Activated CD4-positive, alpha-beta T cell treated with anti-CD3 and anti-CD28 coated beads, Interleukin-2, amount 10 ng/mL, durations not matched to agents 24 days and 14 days (primary cell): Measurements from ENCODE around the gene SPRED3. TPM values are rescaled to one million over a fixed set of nuclear protein-coding genes. Genes with fewer than 3 reads are reported as not detected.

ENCODE experiments used
- DNase-seq: peaks from one replicate; pipeline ENCODE4 v3.0.0; 2022
- H3K27ac Mint-ChIP-seq: one replicate; pipeline ENCODE4 v1.8.0; 2022; ENCODE audit warnings: mild to moderate bottlenecking, mixed read lengths
- H3K27me3 Mint-ChIP-seq: one replicate; pipeline ENCODE4 v1.8.0; 2022; ENCODE audit warnings: mixed read lengths
- H3K36me3 Mint-ChIP-seq: one replicate; pipeline ENCODE4 v1.8.0; 2022; ENCODE audit warnings: low read depth, mild to moderate bottlenecking, mixed read lengths
- H3K4me1 Mint-ChIP-seq: one replicate; pipeline ENCODE4 v1.8.0; 2021; ENCODE audit warnings: mixed read lengths
- H3K4me3 Mint-ChIP-seq: one replicate; pipeline ENCODE4 v1.8.0; 2022; ENCODE audit warnings: mild to moderate bottlenecking, moderate library complexity, mixed read lengths
- H3K9me3 Mint-ChIP-seq: one replicate; pipeline ENCODE4 v1.8.0; 2021; ENCODE audit warnings: mixed read lengths
- intact Hi-C: fragments of 100-400 bp; cut with micrococcal nuclease; formaldehyde crosslinking; loops from one replicate; pipeline ENCODE4 v1.15.1; 2023
- total RNA-seq: library from RNA; stranded (reverse); gene quantifications from 2 replicates; pipeline ENCODE4 v1.2.3, GENCODE V29; 2022

The SPRED3 gene
- total RNA-seq, 1 donor from 2014 or later, result 2.9 TPM

- DNase-seq, result no peak
- no peak overlapping the region for H3K27ac Mint-ChIP-seq
- H3K4me3 Mint-ChIP-seq, result peak overlapping the region; percentile 32
- peaks cover 5% of the 10 kb centered on the region for H3K36me3 Mint-ChIP-seq
- intact Hi-C loops, result no loop called here
- peaks cover 29% of the 10 kb centered on the region for H3K27me3 Mint-ChIP-seq
- peaks cover 27% of the 10 kb centered on the region for H3K4me1 Mint-ChIP-seq
- H3K9me3 Mint-ChIP-seq, result no peaks in the 10 kb centered on the region
These were observed 1.7 kb downstream of the SPRED3 start for GRCh38 chr19:38389957-38390924.

- Mint-ChIP-seq H3K4me1 (peaks cover 35% of the 10 kb centered on the region), H3K9me3 (no peaks in the 10 kb centered on the region), H3K27ac (no peak overlapping the region), H3K4me3 (no peak overlapping the region), H3K36me3 (peaks cover 5% of the 10 kb centered on the region), H3K27me3 (peaks cover 29% of the 10 kb centered on the region)
- intact Hi-C loops, result no loop called here
- DNase-seq, result no peak
These were observed 3.5 kb downstream of the SPRED3 start for GRCh38 chr19:38391911-38392464.

DNA sequence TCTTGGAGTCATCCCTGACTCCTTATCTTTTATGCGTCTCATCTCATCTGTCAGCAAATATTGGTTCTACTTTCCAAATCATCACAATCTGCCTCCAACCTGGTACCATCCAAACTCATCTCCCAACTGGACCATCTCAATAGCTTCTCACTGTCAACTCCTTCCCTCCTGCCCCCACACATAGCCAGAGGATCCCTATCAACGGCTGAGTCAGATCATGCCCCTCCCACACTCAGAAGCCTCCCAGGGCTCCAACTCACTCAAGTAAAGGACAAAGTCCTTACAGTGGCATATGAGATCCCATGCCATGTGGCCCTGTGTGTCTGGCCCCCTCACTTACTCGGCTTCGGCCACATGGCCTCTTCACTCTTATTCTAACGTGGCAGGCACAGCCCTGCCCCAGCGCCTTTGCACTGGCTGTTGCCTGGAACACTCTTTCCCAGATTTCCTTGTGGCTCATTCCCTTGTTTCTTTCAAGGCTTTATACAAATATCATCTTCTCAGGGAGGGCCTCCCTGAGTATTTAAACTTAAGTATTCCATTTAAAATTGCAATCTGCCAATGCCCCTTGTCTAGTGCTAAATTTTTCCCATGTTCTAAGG is 4.3 kb downstream of the SPRED3 start:
- H3K27ac Mint-ChIP-seq, result no peak overlapping the region

GRCh38 chr19:38394488-38394887 is 6.0 kb downstream of the SPRED3 start:
- Mint-ChIP-seq H3K4me3 (peak overlapping the region; percentile 85), H3K36me3 (peaks cover 2% of the 10 kb centered on the region), H3K9me3 (no peaks in the 10 kb centered on the region), H3K27ac (peak overlapping the region; percentile 84), H3K4me1 (peaks cover 28% of the 10 kb centered on the region), H3K27me3 (peaks cover 22% of the 10 kb centered on the region)
- peak; percentile 93 for DNase-seq
- intact Hi-C loops, result no loop called here

More for the DNA sequence above, 4.3 kb downstream of the SPRED3 start:
- intact Hi-C loops, result no loop called here
- H3K4me1 Mint-ChIP-seq, result peaks cover 36% of the 10 kb centered on the region
- peaks cover 29% of the 10 kb centered on the region for H3K27me3 Mint-ChIP-seq
- no peak for DNase-seq
- no peak overlapping the region for H3K4me3 Mint-ChIP-seq
- peaks cover 2% of the 10 kb centered on the region for H3K36me3 Mint-ChIP-seq
- H3K9me3 Mint-ChIP-seq, result no peaks in the 10 kb centered on the region

- H3K27me3 Mint-ChIP-seq, result peaks cover 19% of the 10 kb centered on the region
- peak; percentile 88 for DNase-seq
These were observed 7.1 kb downstream of the SPRED3 start for GRCh38 chr19:38395381-38396114.

GRCh38 chr19:38399081-38399480 is 10.6 kb downstream of the SPRED3 start:
- intact Hi-C loops, result no loop called here
- Mint-ChIP-seq H3K36me3 (peaks cover 2% of the 10 kb centered on the region), H3K4me1 (peaks cover 25% of the 10 kb centered on the region), H3K27me3 (peaks cover 2% of the 10 kb centered on the region), H3K4me3 (no peak overlapping the region), H3K27ac (no peak overlapping the region), H3K9me3 (no peaks in the 10 kb centered on the region)
- no peak for DNase-seq

More at GRCh38 chr19:38395381-38396114, 7.1 kb downstream of the SPRED3 start:
- Mint-ChIP-seq H3K27ac (peak overlapping the region; percentile 84), H3K4me3 (peak overlapping the region; percentile 85), H3K36me3 (peaks cover 2% of the 10 kb centered on the region), H3K9me3 (no peaks in the 10 kb centered on the region), H3K4me1 (peaks cover 27% of the 10 kb centered on the region)
- intact Hi-C loops, result no loop called here

DNA sequence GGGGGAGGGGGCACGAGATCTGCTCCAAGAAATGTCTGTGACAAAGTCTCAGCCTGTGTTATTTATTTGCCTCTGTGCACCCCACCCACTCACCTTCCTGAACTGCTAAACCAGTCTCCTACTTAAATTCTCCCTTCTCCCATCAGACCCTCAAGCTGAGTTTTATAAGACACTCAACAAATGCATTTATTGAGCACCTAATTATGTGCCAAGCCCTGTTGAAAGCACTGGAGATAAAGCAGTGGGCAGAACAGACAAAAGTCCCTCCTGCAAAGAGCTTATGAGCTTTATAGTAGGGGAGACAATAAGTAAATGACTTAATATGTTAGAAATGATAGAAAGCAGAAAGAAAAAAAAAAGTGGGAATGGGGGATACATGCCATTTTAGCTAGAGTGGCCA is 11.0 kb downstream of the SPRED3 start:
- no peaks in the 10 kb centered on the region for H3K9me3 Mint-ChIP-seq
- DNase-seq, result no peak
- H3K4me3 Mint-ChIP-seq, result no peak overlapping the region
- H3K36me3 Mint-ChIP-seq, result peaks cover 2% of the 10 kb centered on the region
- peaks cover 28% of the 10 kb centered on the region for H3K4me1 Mint-ChIP-seq
- peaks cover 2% of the 10 kb centered on the region for H3K27me3 Mint-ChIP-seq
- H3K27ac Mint-ChIP-seq, result no peak overlapping the region
- intact Hi-C loops, result no loop called here

DNA sequence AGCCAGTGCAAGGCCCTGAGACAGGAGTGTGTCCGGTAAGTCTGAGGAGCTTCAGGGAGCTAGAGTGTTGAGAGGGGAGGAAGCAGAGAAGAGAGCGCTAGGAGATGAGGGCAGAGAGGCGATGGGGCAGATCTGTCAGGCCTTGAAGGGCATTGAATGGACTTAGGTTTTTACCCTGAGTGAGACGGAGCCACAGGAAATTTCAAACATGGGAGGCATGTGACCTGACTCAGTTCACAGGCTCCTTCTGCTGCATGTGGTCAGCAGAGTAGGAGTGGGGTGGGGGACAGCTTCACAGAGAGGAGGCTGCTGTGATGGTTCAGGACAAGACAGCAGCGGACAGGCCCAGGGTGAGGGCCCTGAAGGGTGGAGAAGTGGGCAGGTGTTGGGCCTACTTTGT is 11.9 kb downstream of the SPRED3 start:
- Mint-ChIP-seq H3K36me3 (peaks cover 8% of the 10 kb centered on the region), H3K4me3 (no peak overlapping the region), H3K4me1 (peaks cover 24% of the 10 kb centered on the region), H3K27me3 (peaks cover 2% of the 10 kb centered on the region), H3K27ac (peak overlapping the region; percentile 38), H3K9me3 (no peaks in the 10 kb centered on the region)
- intact Hi-C loops, result loop anchor here (10.0 kb wide), 1 partner anchor 494 kb away; the partner anchor contains the start of genes NFKBIB and SIRT2
- DNase-seq, result no peak

GRCh38 chr19:38401148-38401547 is 12.7 kb downstream of the SPRED3 start:
- no peaks in the 10 kb centered on the region for H3K9me3 Mint-ChIP-seq
- DNase-seq, result no peak
- no peak overlapping the region for H3K27ac Mint-ChIP-seq
- H3K36me3 Mint-ChIP-seq, result peaks cover 10% of the 10 kb centered on the region
- H3K4me1 Mint-ChIP-seq, result peaks cover 24% of the 10 kb centered on the region
- peaks cover 2% of the 10 kb centered on the region for H3K27me3 Mint-ChIP-seq
- H3K4me3 Mint-ChIP-seq, result no peak overlapping the region
- intact Hi-C loops, result loop anchor here (10.0 kb wide), 1 partner anchor 494 kb away; the partner anchor contains the start of genes NFKBIB and SIRT2

DNA sequence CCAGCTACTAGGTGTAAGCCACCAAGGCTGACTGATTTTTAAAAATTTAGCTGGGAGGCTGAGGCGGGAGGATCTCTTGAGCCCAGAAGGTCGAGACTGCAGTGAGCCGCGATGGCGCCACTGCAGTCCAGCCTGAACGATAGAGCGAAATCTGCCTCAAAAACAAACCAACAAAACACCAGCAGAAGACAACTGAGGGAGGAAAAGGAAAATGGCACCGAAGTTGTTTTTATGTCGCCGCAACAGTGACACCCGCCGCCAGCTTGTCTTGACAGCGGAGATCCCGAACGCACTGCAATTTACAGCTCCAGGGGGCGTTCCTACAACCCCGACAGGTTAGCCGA is 14.1 kb downstream of the SPRED3 start:
- peak overlapping the region; percentile 67 for H3K27ac Mint-ChIP-seq
- H3K9me3 Mint-ChIP-seq, result no peaks in the 10 kb centered on the region
- DNase-seq, result no peak
- intact Hi-C loops, result loop anchor here (2.0 to 10.0 kb wide), 2 partner anchors 24 to 492 kb away; partner anchors contain the start of genes NFKBIB, RASGRP4 and SIRT2
- peaks cover 2% of the 10 kb centered on the region for H3K27me3 Mint-ChIP-seq
- H3K4me3 Mint-ChIP-seq, result peak overlapping the region; percentile 95
- H3K4me1 Mint-ChIP-seq, result peaks cover 12% of the 10 kb centered on the region
- peaks cover 17% of the 10 kb centered on the region for H3K36me3 Mint-ChIP-seq

DNA sequence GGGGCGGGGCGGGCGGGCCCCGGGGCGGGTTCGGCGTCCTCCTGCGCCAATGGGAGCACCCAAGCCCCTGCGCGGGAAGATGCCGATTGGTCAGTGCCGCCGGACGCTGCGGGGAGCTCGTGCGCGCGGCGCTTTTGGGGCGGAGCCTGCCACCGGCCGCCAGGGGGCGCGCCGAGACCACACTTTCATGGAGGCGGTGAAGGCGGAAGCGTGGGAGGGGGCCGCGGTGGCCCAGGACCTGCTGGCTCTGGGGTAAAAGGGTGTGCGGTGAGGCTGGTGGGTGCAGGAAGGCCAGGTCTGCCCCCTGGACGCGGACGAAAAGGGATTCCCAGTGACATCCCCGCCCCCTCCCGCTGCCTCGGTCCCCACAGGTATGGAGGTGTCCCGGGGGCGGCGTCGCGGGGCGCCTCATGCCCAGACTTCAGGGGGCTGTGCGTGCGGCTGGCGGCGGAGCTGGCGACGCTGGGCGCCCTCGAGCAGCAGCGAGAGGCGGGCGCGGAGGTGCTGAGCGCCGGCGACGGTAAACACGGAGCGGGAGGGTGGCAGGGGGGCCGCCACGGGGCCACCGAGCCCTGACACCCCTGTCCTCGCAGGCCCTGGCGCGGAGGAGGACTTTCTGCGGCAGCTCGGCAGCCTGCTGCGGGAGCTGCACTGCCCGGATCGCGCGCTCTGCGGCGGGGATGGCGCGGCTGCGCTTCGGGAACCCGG is 14.6 kb downstream of the SPRED3 start, which contains the start of gene FAM98C:
Gene FAM98C, plus strand, starts transcription at position 127 of the 708 bp plus-strand sequence. Its CDS starts 61 bp downstream, at position 188.
- H3K4me3 Mint-ChIP-seq, result peak within 1 kb of the TSS; percentile 95
- peak; percentile 99 for DNase-seq
- H3K27me3 Mint-ChIP-seq, result peaks cover 2% of the 10 kb centered on the region
- H3K27ac Mint-ChIP-seq, result peak within 1 kb of the TSS; percentile 95
- intact Hi-C loops, result loop anchor here (1.0 to 10.0 kb wide), 7 partner anchors 24 to 527 kb away; partner anchors contain the start of genes MRPS12, NFKBIB, RASGRP4 and SARS2
- H3K4me1 Mint-ChIP-seq, result peaks cover 12% of the 10 kb centered on the region
- H3K9me3 Mint-ChIP-seq, result no peaks in the 10 kb centered on the region
- H3K36me3 Mint-ChIP-seq, result peaks cover 19% of the 10 kb centered on the region

DNA sequence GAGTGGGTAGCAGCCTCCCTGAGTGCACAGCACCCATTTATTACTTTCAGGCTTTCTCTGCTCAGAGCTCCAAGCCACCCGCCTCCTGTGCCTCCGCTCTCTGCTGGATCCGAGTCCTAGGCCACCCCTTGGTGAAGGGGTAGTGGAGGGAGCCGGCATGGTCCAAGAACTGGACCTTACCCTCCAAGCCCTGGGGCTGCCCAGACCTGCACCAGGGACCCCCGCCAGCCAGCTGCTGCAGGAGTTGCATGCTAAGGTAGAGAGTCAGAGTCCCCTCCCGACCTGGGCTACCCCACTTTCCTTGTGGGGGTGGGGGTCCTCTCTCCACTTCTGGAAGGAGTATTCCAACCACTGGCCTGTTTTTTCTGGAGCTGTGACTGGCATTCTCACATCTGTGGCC is 16.4 kb downstream of the SPRED3 start:
- Mint-ChIP-seq H3K36me3 (peaks cover 21% of the 10 kb centered on the region), H3K9me3 (no peaks in the 10 kb centered on the region), H3K27me3 (no peaks in the 10 kb centered on the region), H3K27ac (no peak overlapping the region), H3K4me1 (peaks cover 12% of the 10 kb centered on the region), H3K4me3 (peak overlapping the region; percentile 95)
- intact Hi-C loops, result loop anchor here (10.0 kb wide), 1 partner anchor 490 kb away; the partner anchor contains the start of genes NFKBIB and SIRT2
- no peak for DNase-seq
